G401 (cell line): ENCODE data around the gene C1orf167. TPM values are rescaled to one million over a fixed set of nuclear protein-coding genes. Genes with fewer than 3 reads are reported as not detected.
"Not testable (repeated sequence)": the region's sequence is repeated elsewhere in the genome, so short reads cannot be mapped to it uniquely, and the experiment has no call there.

Source experiments
- DNase-seq: peaks from one replicate; pipeline ENCODE4 v3.0.0-alpha.2; 2015; ENCODE audit warnings: low spot score
- in situ Hi-C: cut with HindIII; loops from 2 replicates; pipeline ENCODE4 v1.10.0; 2016; ENCODE audit warnings: low sequenced_read_pairs, mixed read lengths
- total RNA-seq: library from RNA; depleted of rRNA; stranded (reverse); fragments of >200 nt; shearing (Covaris generic); gene quantifications from 2 replicates; pipeline ENCODE4 v1.2.3, GENCODE V29; 2014

The C1orf167 gene
- total RNA-seq, 1 experiment from 2014 or later: not detected

DNA sequence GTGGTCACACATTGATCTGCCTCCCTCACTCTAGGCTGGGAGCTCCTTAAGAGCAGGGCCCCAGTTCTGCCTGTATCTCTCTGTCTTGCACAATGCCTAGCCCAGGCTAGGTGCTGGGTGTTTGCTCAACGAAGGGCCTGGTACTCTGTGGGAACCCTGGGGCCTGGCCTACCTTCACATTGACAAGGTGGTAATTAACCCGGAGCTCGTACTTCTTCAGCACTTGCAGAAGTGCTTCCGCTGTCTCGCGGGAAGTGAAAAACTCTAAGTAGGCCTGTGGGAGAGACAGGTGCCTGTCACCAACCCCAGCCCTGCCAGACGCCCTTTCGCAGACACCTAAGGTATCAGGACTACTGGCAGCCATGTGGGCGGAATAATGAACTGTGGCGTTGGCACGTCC lies 30.1 kb downstream of the C1orf167 start:
- in situ Hi-C loops: no loop called here
- no peak for DNase-seq

- in situ Hi-C loops: no loop called here
- no peak for DNase-seq
Measured at GRCh38 chr1:11793819-11794218, 31.8 kb downstream of the C1orf167 start.

DNA sequence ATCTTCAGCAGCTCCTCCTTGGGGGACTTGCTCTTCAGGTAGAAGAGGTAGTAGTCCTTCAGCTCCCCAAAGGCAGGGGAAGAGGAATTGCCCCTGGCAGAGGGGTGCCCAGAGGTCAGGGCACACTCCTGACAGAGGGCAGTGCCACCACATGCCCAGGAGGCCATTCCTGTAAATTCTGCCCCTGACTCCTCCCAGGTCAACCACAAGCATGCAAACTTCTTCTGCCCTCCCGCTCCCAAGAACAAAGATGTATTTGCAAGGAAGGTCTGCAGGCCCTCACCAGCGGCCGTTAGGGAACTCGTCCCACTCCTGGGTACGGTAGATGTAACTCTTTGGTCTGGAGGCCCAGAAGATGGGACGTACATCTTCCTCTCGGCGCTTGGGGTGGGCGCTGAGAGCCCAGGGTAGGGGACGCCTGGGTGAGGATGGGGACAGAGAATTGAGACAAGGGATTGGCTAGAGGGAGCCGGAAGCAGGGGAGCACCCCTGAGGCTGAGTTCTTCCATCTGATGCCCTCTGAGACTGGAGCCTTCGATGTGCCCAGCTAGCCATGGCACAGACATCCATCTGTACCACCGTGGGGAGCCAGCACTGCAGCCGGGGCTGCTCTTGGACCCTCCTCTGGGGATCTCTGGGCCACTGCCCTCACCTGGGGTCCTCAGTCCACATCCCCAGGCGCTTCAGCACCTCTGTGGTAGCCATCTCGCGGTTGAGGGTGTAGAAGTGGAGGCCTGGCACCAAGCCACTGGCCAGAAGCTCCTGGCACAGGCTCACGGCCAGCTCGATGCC lies 32.6 kb downstream of the C1orf167 start:
- in situ Hi-C loops: no loop called here
- DNase-seq: no peak

DNA sequence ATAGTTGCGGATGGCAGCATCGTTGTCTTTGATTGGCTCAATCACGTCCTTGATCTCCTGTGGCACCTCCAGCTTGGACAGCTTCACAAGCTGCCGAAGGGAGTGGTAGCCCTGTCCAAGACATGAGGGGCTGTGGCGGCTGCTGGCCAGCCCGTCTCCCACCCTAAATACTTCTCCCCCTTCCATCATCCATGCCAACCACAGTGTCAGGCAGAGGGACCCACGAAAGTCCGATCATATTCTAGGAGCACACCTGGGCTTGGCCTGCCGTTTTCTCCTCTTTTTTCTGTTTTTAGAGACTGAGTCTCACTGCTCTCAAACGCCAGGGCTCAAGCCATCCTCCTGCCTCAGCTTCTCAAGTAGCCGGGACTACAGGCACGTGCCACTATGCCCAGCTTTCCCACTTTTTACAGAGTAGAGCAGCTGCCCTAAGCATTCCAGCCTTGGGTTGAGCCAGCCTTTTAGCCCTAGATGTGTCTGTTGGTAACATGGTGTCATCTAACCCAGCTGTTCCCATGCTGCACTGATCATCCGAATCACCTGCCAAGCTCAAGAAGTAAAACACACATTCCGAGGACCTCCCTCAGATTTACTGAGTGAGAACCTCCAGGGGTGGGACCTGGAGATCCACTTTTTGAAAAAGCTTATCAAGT lies 33.4 kb downstream of the C1orf167 start:
- no peak for DNase-seq
- in situ Hi-C loops: no loop called here

DNA sequence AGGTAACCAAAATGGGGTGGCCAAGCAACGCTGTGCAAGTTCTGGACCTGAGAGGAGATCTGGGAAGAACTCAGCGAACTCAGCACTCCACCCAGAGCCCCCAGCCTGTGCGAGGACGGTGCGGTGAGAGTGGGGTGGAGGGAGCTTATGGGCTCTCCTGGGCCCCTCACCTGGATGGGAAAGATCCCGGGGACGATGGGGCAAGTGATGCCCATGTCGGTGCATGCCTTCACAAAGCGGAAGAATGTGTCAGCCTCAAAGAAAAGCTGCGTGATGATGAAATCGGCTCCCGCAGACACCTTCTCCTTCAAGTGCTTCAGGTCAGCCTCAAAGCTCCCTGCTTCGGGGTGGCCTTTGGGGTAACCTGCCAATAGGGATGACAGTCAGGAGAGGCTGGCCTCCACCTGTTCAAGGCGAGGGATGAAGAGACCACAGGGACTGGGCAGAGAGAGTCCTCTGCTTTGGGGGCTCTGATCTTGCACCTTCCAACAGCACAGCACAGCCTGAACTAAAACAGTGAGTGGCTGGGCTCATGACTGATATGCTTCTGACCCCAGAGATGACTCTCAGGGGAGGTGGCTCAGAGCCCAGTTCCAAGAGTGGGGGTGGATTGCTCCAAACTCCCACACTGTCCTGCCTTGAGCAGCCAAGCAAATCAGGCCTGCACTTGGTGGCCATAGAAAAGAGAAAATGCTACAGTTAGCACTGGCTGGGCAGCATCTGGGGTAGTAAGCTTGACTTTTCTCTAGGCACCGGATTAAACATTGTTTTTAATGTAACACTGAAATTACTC lies 34.2 kb downstream of the C1orf167 start:
- in situ Hi-C loops: no loop called here
- no peak for DNase-seq

GRCh38 chr1:11797525-11798216 lies 35.7 kb downstream of the C1orf167 start:
- in situ Hi-C loops: no loop called here
- no peak for DNase-seq

DNA sequence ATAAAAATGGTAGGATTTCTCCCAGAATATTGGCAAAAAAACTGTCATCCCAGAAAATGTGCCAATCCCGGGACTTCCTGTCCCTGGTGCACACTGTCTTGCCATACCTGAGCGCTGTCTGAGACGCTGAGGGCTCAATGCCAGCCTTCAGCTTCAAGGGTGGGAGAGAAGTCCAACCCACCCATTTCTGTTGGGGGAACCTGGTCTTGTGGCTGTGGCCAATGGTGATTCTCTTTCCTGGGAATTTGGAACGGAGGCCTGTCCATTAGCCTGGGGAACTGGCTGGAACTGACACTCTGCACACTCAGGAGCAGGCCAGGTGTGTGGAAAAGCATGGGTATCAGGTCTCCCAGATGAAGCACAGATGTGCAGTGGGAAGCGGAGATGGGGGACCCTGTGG lies 37.1 kb downstream of the C1orf167 start:
- in situ Hi-C loops: no loop called here
- no peak for DNase-seq

- in situ Hi-C loops: no loop called here
- DNase-seq: no peak
Measured at GRCh38 chr1:11799896-11800295, 37.9 kb downstream of the C1orf167 start.

DNA sequence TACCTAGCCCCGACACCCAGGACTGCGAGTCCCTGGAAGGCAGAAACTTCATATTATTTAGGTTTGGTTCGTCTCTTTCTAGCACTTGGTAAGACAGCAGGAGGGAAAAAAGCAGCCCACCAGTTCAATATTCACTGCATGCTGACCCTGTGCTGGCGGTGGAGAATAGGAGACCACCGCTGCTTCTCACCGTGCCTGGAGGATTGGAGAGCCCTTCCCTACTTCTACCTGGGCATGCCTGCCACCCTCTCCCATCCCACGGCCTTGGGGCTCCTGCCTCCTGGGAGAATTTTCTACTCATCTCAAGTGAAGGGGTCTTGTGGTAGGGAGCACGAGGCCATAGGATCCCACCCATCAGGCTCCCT lies 38.4 kb downstream of the C1orf167 start:
- no peak for DNase-seq
- in situ Hi-C loops: no loop called here

DNA sequence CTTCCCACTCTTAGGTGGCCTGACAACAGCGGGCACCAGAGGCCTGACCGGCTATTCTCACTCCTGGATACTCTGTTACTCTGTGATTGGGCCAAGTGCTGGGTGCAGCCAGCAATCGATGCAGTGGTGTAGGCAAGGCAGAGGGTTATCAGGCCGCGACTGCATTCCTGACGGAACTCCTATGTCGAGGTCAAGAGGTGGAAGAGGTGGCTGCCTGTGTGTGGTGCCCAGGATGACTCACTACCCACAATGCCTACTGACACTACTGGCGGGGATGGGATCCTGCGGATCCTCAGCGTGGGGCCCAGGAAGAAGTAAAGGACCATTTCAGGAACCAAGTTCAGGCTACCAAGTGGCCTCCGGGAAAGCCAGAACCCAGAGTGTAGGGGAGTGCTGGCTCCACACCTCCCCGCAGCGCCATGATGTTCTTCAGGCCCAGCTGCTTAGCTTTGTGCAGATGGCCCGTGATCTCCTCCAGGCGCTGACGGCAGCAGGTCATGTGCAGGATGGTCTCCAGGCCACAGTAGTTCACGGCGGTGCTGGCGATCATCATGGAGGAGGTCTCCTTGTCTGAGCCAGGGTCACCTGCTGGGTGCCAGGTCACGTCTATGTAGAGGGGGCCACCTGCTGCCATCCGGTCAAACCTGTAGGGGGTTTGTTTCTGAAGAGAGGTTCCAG lies 38.9 kb downstream of the C1orf167 start:
- in situ Hi-C loops: no loop called here
- DNase-seq: no peak

DNA sequence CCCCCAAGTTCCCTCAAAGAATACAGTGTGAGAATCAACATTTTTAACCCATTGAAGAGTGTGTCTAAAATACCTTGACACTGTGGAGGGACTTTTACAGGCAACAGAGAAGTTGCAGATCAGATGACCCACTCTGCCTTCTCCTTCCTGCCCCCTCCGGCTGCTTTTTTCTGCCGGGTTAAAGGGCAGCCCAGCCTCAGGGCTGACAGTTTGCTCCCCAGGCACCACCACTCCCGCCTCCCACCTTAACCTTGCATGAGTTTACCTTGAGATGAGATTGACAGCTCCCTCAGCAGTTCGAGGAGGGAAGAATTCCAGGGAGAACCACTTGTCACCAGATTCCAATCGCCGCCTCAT lies 40.6 kb downstream of the C1orf167 start:
- in situ Hi-C loops: no loop called here
- peak; percentile 16 for DNase-seq

- DNase-seq: peak; percentile 77
- in situ Hi-C loops: no loop called here
Measured at GRCh38 chr1:11802973-11803885, 41.2 kb downstream of the C1orf167 start.

GRCh38 chr1:11803924-11804665 lies 42.1 kb downstream of the C1orf167 start:
- in situ Hi-C loops, DNase-seq: not testable (repeated sequence)

DNA sequence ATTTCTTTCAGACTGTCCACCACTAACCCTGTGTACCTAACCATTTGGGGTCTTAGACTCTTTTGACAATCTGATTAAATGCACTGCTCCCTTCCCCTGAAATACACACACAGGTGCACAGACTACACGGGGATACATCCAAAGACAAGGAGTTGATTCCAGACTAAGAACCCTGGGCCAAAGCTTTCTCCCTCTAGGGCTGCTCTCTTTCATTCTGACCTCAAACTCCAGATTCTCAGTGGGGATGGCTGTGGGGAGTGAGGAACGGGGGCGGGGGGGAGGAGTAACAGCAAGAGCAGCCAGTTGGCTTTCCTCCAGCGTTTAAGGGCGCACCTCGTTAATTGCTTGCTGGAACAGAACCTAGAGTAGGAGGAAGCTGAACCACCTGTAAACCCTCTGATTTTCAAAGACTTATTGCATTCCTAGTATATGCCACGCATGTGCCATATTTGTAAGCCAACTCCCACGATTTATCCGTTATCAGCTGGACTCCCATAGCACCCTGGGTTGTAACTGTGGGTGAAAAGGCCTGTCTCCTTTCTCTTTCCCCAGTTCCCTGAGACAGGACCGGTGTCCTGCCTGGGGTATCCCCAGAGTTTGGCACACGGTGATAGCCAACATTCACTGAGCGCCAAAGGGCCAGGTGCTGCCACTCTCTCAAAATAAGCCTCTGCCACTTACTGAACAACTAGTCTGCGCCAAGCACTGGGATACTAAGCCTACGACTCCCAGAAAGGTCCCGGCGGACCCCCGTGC lies 42.9 kb downstream of the C1orf167 start:
- in situ Hi-C loops: no loop called here

DNA sequence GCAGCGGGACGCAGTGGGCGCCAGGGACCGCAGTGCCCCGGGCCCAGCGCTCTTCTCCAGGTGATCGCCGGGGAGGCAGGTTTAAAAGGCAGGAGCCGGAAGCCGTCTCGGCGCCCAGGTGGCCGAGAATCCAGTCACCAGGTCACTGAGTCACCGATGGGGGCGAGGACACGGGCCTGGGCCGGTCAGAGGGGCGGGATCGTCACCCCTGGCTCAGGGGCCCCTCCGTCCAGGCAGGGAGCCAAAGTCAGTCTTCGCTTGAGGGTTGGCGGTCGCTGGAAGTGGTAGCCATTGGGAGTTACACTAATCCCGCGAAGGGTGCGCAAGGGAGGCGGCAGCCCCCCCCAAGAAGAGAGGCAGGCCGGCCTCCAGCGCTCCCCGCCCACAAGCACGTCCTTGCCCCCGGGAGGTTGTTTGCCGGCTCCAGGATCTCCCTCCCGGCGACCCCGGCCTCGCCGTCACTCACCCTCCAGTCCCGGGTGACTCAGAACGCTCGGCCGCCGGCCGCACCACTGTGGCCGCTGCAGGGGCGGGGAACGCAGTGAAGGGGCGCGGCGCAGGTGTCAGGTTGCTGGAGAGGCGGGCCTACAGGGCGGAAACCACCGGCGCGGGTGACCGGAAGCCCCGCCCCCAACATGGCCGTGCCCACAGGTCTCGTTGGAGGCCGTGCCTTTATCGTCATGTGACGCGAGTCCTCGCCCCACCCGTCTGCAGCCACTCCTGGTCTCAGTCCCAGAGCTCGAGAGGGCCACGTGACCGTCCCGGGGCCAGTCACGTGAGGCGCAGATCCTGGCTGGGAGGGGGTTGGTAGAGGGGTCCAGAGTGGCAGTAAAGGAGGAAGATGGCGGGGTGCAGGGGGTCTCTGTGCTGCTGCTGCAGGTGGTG lies 43.7 kb downstream of the C1orf167 start, which contains the start of the genes CLCN6 and MTHFR:
Gene CLCN6, plus strand, starts transcription at position 770 of the 885 bp plus-strand sequence. Its CDS starts 72 bp downstream, at position 842.
Gene MTHFR, minus strand, starts transcription at position 543 of the 885 bp plus-strand sequence. CDS start 2,848 bp downstream, outside the sequence.
- in situ Hi-C loops: no loop called here
- peak; percentile 99 for DNase-seq

More for the DNA sequence above, 42.9 kb downstream of the C1orf167 start:
- peak; percentile 21 for DNase-seq
